Measurements from ENCODE around the gene FGFR3. TPM values are rescaled to one million over a fixed set of nuclear protein-coding genes. Genes with fewer than 3 reads are reported as not detected.

The FGFR3 gene
- under 1 TPM; 0.08 to 0.30 (median 0.29) TPM for total RNA-seq

- Mint-ChIP-seq H3K4me1 (ENCODE audit: low read depth) (no peaks in the 10 kb centered on the region), H3K9me3 (no peaks in the 10 kb centered on the region), H3K4me3 (no peak within 1 kb of the TSS)
Measured at GRCh38 chr4:1792832-1793495, at the start of gene FGFR3. Gene FGFR3 (plus strand): TSS chr4:1793293. CDS start chr4:1793935, 642 bp downstream.

GRCh38 chr4:1743551-1743950, 49.5 kb upstream of the FGFR3 start:
- ATAC-seq, result no peak

More at GRCh38 chr4:1792832-1793495, at the start of gene FGFR3:
- no peaks in the 10 kb centered on the region for H3K36me3 Mint-ChIP-seq (ENCODE audit: insufficient read depth)
- H3K27me3 Mint-ChIP-seq (ENCODE audit: low read depth), result peaks cover 20% of the 10 kb centered on the region
- DNase-seq, result peak; percentile 25
- peak; percentile 80 to 83 for ATAC-seq

GRCh38 chr4:1743975-1744374, 49.1 kb upstream of the FGFR3 start:
- no peak for ATAC-seq
- Mint-ChIP-seq H3K4me3 (no peak overlapping the region), H3K27me3 (ENCODE audit: low read depth) (no peaks in the 10 kb centered on the region), H3K4me1 (ENCODE audit: low read depth) (no peaks in the 10 kb centered on the region), H3K36me3 (ENCODE audit: insufficient read depth) (peaks cover 12% of the 10 kb centered on the region), H3K9me3 (no peaks in the 10 kb centered on the region)
- no peak for DNase-seq

More at GRCh38 chr4:1743551-1743950, 49.5 kb upstream of the FGFR3 start:
- no peaks in the 10 kb centered on the region for H3K4me1 Mint-ChIP-seq (ENCODE audit: low read depth)
- DNase-seq, result no peak
- H3K36me3 Mint-ChIP-seq (ENCODE audit: insufficient read depth), result peaks cover 16% of the 10 kb centered on the region
- H3K4me3 Mint-ChIP-seq, result no peak overlapping the region
- H3K9me3 Mint-ChIP-seq, result peaks cover 4% of the 10 kb centered on the region
- H3K27me3 Mint-ChIP-seq (ENCODE audit: low read depth), result no peaks in the 10 kb centered on the region

- Mint-ChIP-seq H3K27me3 (ENCODE audit: low read depth) (no peaks in the 10 kb centered on the region), H3K4me1 (ENCODE audit: low read depth) (no peaks in the 10 kb centered on the region), H3K4me3 (no peak overlapping the region), H3K9me3 (no peaks in the 10 kb centered on the region), H3K36me3 (ENCODE audit: insufficient read depth) (peaks cover 9% of the 10 kb centered on the region)
- DNase-seq (no peak), ATAC-seq (no peak)
Measured at GRCh38 chr4:1744552-1744951, 48.5 kb upstream of the FGFR3 start.

DNA sequence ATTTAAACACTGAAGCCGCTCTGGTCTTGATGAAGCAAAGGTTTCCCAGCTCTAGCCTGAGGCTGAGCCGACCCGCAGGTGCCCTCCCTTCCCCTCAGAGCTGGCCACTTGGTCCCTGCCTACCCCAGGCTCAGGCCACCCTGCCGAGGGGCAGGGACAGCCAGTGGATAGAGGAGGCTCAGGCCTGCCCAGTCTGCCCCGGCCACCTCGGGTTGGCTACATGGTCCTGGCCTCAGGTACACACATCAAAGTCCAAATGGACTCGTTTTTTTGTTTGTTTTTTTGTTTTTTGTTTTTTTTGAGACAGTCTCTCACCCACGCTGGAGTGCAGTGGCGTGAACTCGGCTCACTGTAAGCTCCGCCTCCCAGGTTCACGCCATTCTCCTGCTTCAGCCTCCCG, 47.9 kb upstream of the FGFR3 start:
- DNase-seq (no peak), ATAC-seq (no peak)
- Mint-ChIP-seq H3K4me3 (no peak overlapping the region), H3K36me3 (ENCODE audit: insufficient read depth) (peaks cover 9% of the 10 kb centered on the region), H3K4me1 (ENCODE audit: low read depth) (no peaks in the 10 kb centered on the region), H3K9me3 (no peaks in the 10 kb centered on the region), H3K27me3 (ENCODE audit: low read depth) (no peaks in the 10 kb centered on the region)

GRCh38 chr4:1745697-1746096, 47.4 kb upstream of the FGFR3 start:
- no peaks in the 10 kb centered on the region for H3K4me1 Mint-ChIP-seq (ENCODE audit: low read depth)
- H3K9me3 Mint-ChIP-seq, result no peaks in the 10 kb centered on the region
- H3K36me3 Mint-ChIP-seq (ENCODE audit: insufficient read depth), result peaks cover 9% of the 10 kb centered on the region
- no peaks in the 10 kb centered on the region for H3K27me3 Mint-ChIP-seq (ENCODE audit: low read depth)
- no peak overlapping the region for H3K4me3 Mint-ChIP-seq
- no peak for ATAC-seq
- DNase-seq, result no peak

DNA sequence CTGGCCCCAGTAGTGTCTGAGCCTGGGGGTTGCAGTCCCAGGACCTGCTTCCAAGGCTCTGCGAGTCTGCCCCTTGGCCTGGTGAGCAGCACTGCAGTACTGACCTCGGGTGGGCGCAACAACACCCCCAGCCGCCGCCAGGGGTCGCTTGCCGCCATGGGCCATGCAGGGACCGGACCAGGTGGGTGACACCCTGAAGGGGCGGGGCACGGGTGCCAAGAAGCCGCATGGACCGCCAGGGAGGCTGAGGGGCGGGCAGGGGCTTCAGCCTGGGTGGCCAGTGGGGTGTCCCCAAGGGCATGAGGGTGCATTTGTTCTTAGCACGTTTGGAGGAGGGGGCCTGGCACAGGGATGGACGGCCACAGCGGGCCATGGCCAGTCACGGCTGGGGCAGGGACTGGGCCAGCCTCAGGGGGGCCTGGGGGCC, 46.8 kb upstream of the FGFR3 start:
- Mint-ChIP-seq H3K4me1 (ENCODE audit: low read depth) (no peaks in the 10 kb centered on the region), H3K27me3 (ENCODE audit: low read depth) (no peaks in the 10 kb centered on the region), H3K9me3 (no peaks in the 10 kb centered on the region), H3K36me3 (ENCODE audit: insufficient read depth) (peaks cover 9% of the 10 kb centered on the region), H3K4me3 (no peak overlapping the region)
- ATAC-seq (peak; percentile 83 to 84), DNase-seq (peak; percentile 74)

DNA sequence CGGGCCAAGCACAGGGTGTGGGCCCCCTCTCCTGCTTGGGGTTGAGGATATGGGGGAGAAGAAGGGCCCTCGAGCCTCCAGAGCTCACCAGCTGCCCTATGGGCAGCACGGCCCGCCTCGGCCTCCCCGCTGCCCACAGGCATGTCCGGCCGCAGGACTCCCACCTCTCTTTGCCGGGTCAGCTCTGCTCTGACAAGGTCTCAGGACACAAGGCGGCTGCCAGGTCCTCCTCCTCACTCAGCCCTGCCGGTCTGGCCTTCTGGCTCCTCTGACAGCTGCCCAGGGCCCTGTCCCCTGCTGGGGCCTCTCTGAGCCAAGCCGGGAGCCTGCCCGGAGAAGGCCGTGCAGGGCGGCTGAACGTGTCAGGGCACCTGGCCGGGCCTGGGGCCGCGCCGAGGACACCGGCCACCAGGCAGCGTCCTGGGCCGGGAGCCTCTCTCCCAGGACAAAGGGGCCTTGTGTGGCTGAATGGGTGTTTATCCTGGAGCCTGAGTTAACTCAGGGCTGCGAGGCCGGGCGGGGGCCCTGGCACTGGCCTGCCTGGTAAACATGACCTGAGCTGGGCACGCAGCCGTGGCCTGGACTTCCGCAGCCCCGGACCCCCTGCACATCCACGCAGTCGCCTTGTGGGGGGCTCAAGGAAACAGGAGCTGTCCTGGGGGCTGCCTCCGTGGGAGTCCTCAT, 46.0 kb upstream of the FGFR3 start:
- Mint-ChIP-seq H3K4me1 (ENCODE audit: low read depth) (no peaks in the 10 kb centered on the region), H3K4me3 (no peak overlapping the region), H3K36me3 (ENCODE audit: insufficient read depth) (peaks cover 5% of the 10 kb centered on the region), H3K9me3 (no peaks in the 10 kb centered on the region), H3K27me3 (ENCODE audit: low read depth) (no peaks in the 10 kb centered on the region)
- no peak for DNase-seq
- no peak for ATAC-seq

GRCh38 chr4:1747603-1747967, 45.5 kb upstream of the FGFR3 start:
- no peak for ATAC-seq
- no peak for DNase-seq
- Mint-ChIP-seq H3K4me3 (no peak overlapping the region), H3K9me3 (no peaks in the 10 kb centered on the region), H3K36me3 (ENCODE audit: insufficient read depth) (peaks cover 5% of the 10 kb centered on the region), H3K4me1 (ENCODE audit: low read depth) (no peaks in the 10 kb centered on the region), H3K27me3 (ENCODE audit: low read depth) (no peaks in the 10 kb centered on the region)

DNA sequence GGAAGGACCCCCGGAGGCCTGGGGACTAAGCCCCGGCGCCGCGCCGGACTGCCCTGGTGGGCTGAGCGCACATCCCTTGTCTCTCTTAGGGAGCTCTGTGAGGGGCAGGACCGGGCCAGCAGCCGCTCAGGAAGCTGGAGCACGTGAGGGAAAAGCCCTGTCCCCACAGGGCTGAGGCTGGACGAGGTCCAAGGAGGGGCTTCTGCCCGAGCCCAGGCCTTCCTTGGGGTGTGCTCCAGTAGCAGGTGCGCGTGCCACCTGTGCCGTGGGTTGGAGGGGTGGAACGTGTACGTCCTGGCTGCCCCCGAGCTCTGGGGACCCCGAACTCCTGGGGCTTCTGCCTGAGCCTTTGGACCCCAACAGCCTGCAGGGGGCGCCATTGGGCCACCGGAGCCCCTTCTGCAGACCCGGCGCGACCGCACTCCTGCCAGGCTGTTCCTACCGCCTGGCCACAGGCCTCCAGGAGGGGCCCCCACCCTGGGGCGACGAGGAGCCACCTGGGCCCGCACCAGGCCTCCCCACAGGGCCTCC, 44.6 kb upstream of the FGFR3 start:
- no peak overlapping the region for H3K4me3 Mint-ChIP-seq
- ATAC-seq, result peak; percentile 57 to 68
- H3K36me3 Mint-ChIP-seq (ENCODE audit: insufficient read depth), result peaks cover 5% of the 10 kb centered on the region
- H3K9me3 Mint-ChIP-seq, result no peaks in the 10 kb centered on the region
- no peaks in the 10 kb centered on the region for H3K27me3 Mint-ChIP-seq (ENCODE audit: low read depth)
- H3K4me1 Mint-ChIP-seq (ENCODE audit: low read depth), result no peaks in the 10 kb centered on the region
- DNase-seq, result peak; percentile 76

DNA sequence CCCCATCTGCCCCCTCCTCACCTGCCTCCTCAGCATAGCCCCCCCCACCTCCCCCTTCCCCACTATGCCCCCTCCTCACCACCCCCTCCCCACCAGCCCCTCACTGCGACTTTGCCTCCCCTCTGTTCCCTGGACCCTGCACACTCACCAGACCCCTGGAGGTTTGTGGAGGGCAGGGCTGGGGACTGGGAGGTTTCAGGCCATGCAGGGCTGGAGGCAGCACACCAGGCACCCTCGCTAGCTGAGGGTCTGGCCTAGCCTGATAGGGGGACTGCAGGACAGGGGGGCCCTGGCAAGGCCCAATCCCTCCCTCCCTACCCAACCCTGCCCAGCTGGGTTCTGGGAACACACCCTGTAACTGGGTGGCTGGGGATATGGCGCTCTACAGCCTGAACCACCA, 43.7 kb upstream of the FGFR3 start:
- no peak for ATAC-seq
- H3K27me3 Mint-ChIP-seq (ENCODE audit: low read depth), result no peaks in the 10 kb centered on the region
- no peak for DNase-seq

GRCh38 chr4:1749826-1750225, 43.3 kb upstream of the FGFR3 start:
- Mint-ChIP-seq H3K36me3 (ENCODE audit: insufficient read depth) (peaks cover 1% of the 10 kb centered on the region), H3K4me1 (ENCODE audit: low read depth) (no peaks in the 10 kb centered on the region), H3K27me3 (ENCODE audit: low read depth) (no peaks in the 10 kb centered on the region), H3K4me3 (no peak overlapping the region), H3K9me3 (no peaks in the 10 kb centered on the region)
- DNase-seq (no peak), ATAC-seq (no peak)

More for the DNA sequence above, 43.7 kb upstream of the FGFR3 start:
- H3K4me1 Mint-ChIP-seq (ENCODE audit: low read depth), result no peaks in the 10 kb centered on the region
- no peaks in the 10 kb centered on the region for H3K9me3 Mint-ChIP-seq
- H3K36me3 Mint-ChIP-seq (ENCODE audit: insufficient read depth), result peaks cover 2% of the 10 kb centered on the region
- H3K4me3 Mint-ChIP-seq, result no peak overlapping the region

DNA sequence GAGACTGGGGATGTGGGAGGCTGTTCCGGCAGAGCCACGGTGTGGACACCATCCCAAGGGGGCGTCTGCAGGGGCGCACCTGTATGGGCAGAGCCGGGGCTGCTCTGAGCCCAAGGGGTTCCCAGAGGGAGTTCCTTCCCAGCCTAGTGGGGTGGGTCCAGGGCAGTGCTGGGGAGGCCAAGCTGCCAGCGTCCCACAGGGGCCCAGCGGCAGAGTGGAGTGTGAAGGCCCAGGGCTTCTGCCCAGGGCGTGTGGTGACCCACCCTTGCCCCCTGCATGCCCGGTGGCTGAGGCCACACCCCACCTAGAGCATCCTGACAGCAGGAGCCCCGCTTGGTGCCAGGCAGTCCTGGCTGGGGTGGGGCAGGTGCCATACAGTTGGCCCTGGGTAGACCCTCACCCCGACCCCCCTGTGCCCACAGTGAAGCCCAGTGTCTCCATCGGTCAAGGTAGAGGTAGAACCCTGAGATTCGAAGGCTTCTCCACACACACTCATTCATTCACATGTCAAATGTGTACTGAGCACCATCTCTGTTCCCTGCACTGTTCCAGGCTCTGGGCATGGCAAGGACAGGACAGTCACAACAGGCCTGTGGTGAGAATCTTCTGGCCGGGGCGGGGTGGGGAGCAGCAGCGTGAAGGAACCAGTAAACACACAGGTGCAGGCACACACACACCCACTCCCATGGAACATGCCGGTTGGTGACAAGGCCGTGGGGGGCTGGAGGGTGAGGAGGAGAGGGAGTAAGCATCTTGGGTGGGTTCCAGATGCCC, 42.5 kb upstream of the FGFR3 start:
- no peaks in the 10 kb centered on the region for H3K4me1 Mint-ChIP-seq (ENCODE audit: low read depth)
- H3K36me3 Mint-ChIP-seq (ENCODE audit: insufficient read depth), result no peaks in the 10 kb centered on the region
- H3K4me3 Mint-ChIP-seq, result no peak overlapping the region
- ATAC-seq, result no peak
- H3K9me3 Mint-ChIP-seq, result no peaks in the 10 kb centered on the region
- no peak for DNase-seq
- no peaks in the 10 kb centered on the region for H3K27me3 Mint-ChIP-seq (ENCODE audit: low read depth)

DNA sequence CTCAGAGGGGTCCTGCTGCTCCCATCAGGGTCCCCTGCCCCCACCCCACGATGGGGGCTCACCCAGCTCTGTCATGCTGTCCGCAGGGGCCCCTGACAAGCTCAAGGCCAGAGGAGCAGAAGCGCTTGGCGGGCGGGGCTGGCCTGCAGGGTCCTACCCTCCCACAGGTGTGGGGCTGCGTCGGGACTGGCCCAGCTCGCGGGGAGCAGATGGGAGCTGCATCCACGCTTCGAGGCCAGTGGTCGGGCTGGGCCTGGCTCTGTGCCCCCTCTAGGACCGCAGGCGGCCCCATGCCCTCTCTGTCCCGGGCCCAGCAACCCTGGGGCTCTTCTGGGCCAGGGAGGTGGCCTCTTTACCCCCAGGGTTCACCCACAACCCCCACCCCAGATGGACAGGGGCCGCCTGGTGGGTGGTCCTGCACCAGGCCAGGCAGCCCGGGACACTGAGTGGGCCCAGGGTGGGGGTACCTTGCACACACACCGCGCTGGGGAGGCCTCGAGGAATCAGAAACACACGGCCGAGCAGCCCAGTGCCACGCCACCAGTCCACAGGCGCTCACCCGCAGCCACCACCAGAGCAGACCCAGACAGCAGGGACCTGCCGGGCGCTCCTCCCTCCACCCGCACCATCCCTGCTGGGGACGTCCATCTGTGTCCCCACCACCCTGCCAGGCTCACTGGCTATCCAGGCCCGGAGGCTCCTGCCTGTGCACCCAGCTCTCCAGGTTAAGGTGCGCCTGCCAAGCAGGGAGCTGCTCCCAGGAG, 41.8 kb upstream of the FGFR3 start:
- H3K4me1 Mint-ChIP-seq (ENCODE audit: low read depth), result no peaks in the 10 kb centered on the region
- H3K4me3 Mint-ChIP-seq, result no peak overlapping the region
- no peak for DNase-seq
- H3K36me3 Mint-ChIP-seq (ENCODE audit: insufficient read depth), result no peaks in the 10 kb centered on the region
- H3K9me3 Mint-ChIP-seq, result no peaks in the 10 kb centered on the region
- ATAC-seq, result no peak
- no peaks in the 10 kb centered on the region for H3K27me3 Mint-ChIP-seq (ENCODE audit: low read depth)
